ENCODE results near the gene STXBP4.

Gene STXBP4

GRCh38 chr17:55167024-55167725 is 198.6 kb downstream of the STXBP4 start:
- DNase-seq (ENCODE audit: low read depth in 2 of 2): no peak

GRCh38 chr17:55168958-55169687 is 200.6 kb downstream of the STXBP4 start:
- no peak for DNase-seq (ENCODE audit: low read depth in 2 of 2)

- DNase-seq (ENCODE audit: low read depth in 2 of 2): no peak
Measured at GRCh38 chr17:55171634-55172328, 203.2 kb downstream of the STXBP4 start.

GRCh38 chr17:55172612-55173011 is 204.0 kb downstream of the STXBP4 start:
- DNase-seq (ENCODE audit: low read depth in 2 of 2): no peak

GRCh38 chr17:55174133-55174532 is 205.6 kb downstream of the STXBP4 start:
- no peak for DNase-seq (ENCODE audit: low read depth in 2 of 2)

- no peak for DNase-seq (ENCODE audit: low read depth in 2 of 2)
Measured at GRCh38 chr17:55175788-55176427, 207.3 kb downstream of the STXBP4 start.

- DNase-seq (ENCODE audit: low read depth in 2 of 2): no peak
Measured at GRCh38 chr17:55177159-55177854, 208.7 kb downstream of the STXBP4 start.

- DNase-seq (ENCODE audit: low read depth in 2 of 2): no peak
Measured at GRCh38 chr17:55177855-55178217, 209.3 kb downstream of the STXBP4 start.

- no peak for DNase-seq (ENCODE audit: low read depth in 2 of 2)
Measured at GRCh38 chr17:55186937-55187770, 218.6 kb downstream of the STXBP4 start.

GRCh38 chr17:55190748-55191147 is 222.2 kb downstream of the STXBP4 start:
- DNase-seq (ENCODE audit: low read depth in 2 of 2): no peak

- DNase-seq (ENCODE audit: low read depth in 2 of 2): no peak
Measured at GRCh38 chr17:55198690-55199370, 230.3 kb downstream of the STXBP4 start.

- no peak for DNase-seq (ENCODE audit: low read depth in 2 of 2)
Measured at GRCh38 chr17:55200904-55201303, 232.3 kb downstream of the STXBP4 start.

- DNase-seq (ENCODE audit: low read depth in 2 of 2): no peak
Measured at GRCh38 chr17:55201308-55201932, 232.9 kb downstream of the STXBP4 start.

GRCh38 chr17:55202896-55203295 is 234.3 kb downstream of the STXBP4 start:
- no peak for DNase-seq (ENCODE audit: low read depth in 2 of 2)

- DNase-seq (ENCODE audit: low read depth in 2 of 2): no peak
Measured at GRCh38 chr17:55208078-55208812, 239.7 kb downstream of the STXBP4 start.

GRCh38 chr17:55210292-55210691 is 241.7 kb downstream of the STXBP4 start:
- no peak for DNase-seq (ENCODE audit: low read depth in 2 of 2)

- DNase-seq (ENCODE audit: low read depth in 2 of 2): no peak
Measured at GRCh38 chr17:55212880-55213279, 244.3 kb downstream of the STXBP4 start.

- no peak for DNase-seq (ENCODE audit: low read depth in 2 of 2)
Measured at GRCh38 chr17:55215711-55216110, 247.1 kb downstream of the STXBP4 start.

GRCh38 chr17:55216888-55217287 is 248.3 kb downstream of the STXBP4 start:
- no peak for DNase-seq (ENCODE audit: low read depth in 2 of 2)

All from stimulated activated CD8-positive, alpha-beta memory T cell treated with anti-CD3 and anti-CD28 coated beads, Interleukin-15, amount 100 ng/mL, for 48 hours (primary cell).